GM20000 (cell line): ENCODE measurements around the gene FILIP1.

Experiments
- DNase-seq: peaks from one replicate; pipeline ENCODE4 v3.0.0; 2012; ENCODE audit warnings: low spot score
- CTCF ChIP-seq: IDR thresholded peaks from 2 replicates; pipeline ENCODE4 v1.5.1; 2012; ENCODE audit warnings: mild to moderate bottlenecking, control low read depth; ENCODE audit errors: extremely low read depth, missing control alignments

FILIP1 gene

DNA sequence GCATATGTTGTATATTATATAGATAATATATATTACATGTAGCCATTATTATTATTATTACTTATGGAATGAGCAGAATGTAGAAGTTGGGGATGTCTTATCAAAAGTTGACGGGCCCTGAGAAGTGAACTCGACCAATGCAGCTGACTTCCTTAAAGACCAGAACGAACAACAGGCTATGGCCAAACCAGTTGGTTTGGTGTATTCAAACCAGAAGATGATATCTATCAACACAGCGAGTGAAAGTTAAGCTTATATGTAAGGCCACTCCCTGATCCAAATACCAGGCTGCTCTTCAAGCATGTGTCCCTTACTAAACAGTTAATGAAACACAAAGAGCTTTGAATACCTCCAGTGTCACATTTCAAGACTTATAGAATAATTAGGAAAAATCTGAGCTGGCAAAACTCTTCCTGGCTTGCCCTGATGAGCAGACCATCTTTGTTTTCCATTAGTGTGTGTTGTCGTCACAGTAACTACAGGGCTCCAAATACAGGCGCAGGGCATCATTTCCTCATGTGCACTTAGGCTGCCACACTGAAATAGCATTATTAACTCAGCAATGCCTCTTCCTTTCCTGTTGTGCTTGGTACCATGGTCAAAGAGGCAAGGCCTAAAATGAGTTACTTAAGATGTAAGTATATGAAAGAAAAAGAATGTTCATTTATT, 6.6 kb downstream of the FILIP1 start:
- no peak for TF ChIP-seq CTCF
- no peak for DNase-seq

GRCh38 chr6:75484535-75484934, 9.1 kb downstream of the FILIP1 start:
- DNase-seq: no peak
- TF ChIP-seq CTCF: no peak

- DNase-seq: no peak
These were observed 10.3 kb downstream of the FILIP1 start for GRCh38 chr6:75483136-75483952.

DNA sequence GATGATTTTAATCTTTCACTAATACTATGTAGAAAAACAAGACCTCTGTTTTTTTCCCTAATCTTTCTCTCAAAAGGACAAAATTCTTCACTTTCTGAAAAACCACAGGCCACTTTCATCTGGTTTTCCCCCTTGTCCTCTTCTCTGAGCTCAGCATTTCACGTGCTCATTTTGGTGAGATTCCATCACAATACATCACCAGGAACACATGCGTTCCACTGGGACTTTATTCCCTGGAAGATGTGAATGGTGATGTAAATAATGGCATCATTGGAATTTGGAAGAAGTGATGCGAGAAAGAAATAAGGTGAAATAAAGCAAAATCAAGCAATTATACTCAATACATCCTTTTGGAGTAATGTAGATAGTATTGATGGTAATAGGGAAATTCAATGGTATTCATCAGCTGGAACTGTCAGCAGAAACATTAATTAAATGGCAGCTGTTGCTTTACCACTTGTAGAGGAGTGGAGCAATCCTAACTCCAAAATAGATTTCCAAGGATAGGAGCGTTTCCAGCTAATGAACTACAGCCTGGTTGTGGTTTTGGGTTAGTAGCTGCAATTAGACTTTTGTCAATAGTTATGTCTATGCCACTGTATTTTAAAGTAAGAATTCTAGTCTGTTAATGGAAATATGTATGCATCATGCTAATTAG, 11.5 kb downstream of the FILIP1 start:
- no peak for TF ChIP-seq CTCF

More at GRCh38 chr6:75483136-75483952, 10.3 kb downstream of the FILIP1 start:
- TF ChIP-seq CTCF: no peak

GRCh38 chr6:75481394-75481793, 12.2 kb downstream of the FILIP1 start:
- TF ChIP-seq CTCF: no peak
- no peak for DNase-seq

More for the DNA sequence above, 11.5 kb downstream of the FILIP1 start:
- DNase-seq: no peak

GRCh38 chr6:75480425-75480824, 13.2 kb downstream of the FILIP1 start:
- no peak for TF ChIP-seq CTCF
- DNase-seq: no peak

DNA sequence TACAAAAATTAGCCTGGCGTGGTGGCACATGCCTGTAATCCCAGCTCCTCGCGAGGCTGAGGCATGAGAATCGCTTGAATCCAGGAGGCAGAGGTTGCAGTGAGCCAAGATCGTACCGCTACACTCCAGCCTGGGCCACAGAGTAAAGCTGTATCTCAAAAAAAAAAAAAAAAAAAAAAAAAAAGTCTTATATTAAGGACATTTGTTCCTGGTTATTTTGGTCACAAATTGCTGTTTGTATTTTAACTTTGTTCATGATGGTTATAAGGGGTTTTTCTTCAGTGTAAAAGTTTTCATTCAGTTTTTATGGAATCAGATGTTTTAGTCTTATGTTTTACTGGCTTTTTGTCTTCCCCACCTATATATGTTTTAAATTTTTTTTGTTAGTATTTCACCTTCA, 13.9 kb downstream of the FILIP1 start:
- DNase-seq: no peak
- no peak for TF ChIP-seq CTCF
